Germinal center (tissue), 1 donor: ENCODE measurements around the gene ABCG8.

Experiments used
- DNase-seq: peaks from one replicate; pipeline ENCODE4 v3.0.0; 2012; ENCODE audit warnings: mixed read lengths, low spot score

The ABCG8 gene

GRCh38 chr2:43925431-43925830 is 86.7 kb downstream of the ABCG8 start:
- DNase-seq, result no peak

- DNase-seq, result no peak
These were observed 88.7 kb downstream of the ABCG8 start for GRCh38 chr2:43927442-43927841.

DNA sequence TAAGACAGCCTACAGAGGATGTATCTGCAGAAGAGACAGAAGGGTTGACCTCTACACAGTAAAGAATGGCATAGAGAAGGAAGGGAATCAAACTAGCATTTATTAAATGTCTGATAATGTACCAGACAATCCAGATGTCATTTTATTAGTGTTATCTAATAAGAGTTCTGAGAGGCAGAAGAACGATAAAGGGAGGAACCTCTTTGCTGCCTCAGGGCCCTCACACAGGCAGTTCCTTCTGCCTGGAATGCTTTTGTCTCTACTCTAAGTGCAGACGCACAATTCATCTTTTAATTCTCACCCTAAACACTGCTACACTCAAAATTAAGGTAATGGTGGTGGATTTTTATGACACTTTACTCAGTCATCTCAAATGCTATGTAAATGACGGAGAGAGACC is 92.5 kb downstream of the ABCG8 start:
- DNase-seq, result no peak
